Endothelial cell of umbilical vein (primary cell): Measurements from ENCODE around the gene GPR33. TPM values are rescaled to one million over a fixed set of nuclear protein-coding genes. Genes with fewer than 3 reads are reported as not detected.

Source experiments
- BruUV-seq: library from RNA; stranded (reverse); fragments of 400-500 nt; replicated peaks from 2 replicates; lab custom pipeline; 2021; lab: Mats Ljungman, UMichigan
- CTCF ChIA-PET: fragments of 300-600, 350-600 bp; sonication (Branson Sonifier 250); formaldehyde crosslinking; loops from one replicate; lab custom pipeline; 2021; ENCODE audit warnings: antibody characterized with exemption, inconsistent platforms; lab: Charles Lee
- POLR2A ChIA-PET: fragments of 300-600, 350-600 bp; sonication (Branson Sonifier 250); formaldehyde crosslinking; loops from one replicate; lab custom pipeline; 2021; ENCODE audit warnings: antibody characterized with exemption, inconsistent platforms; lab: Charles Lee
- DNase-seq: peaks from one replicate; pipeline ENCODE4 v3.0.0-alpha.2; 2011; ENCODE audit warnings: low read depth, low spot score
- FAIRE-seq: peaks from 2 replicates; lab custom pipeline; 2011; peaks lifted over from hg19 to GRCh38; lab: Jason Lieb, UNC
- H2AFZ ChIP-seq: 2 replicates; pipeline ENCODE4 v1.6.0; 2012; ENCODE audit warnings: low read depth, low read length, control low read depth, inconsistent platforms
- H3K27ac ChIP-seq: 2 replicates; pipeline ENCODE4 v1.5.1; 2011; ENCODE audit warnings: low read depth, mild to moderate bottlenecking, control low read depth, low read length, moderate library complexity; ENCODE audit not compliant: insufficient read depth
- H3K27me3 ChIP-seq, 2 experiments: 2 replicates each; pipeline versions ENCODE4 v1.6.0 to v1.6.1; 2011; ENCODE audit warnings: low read length in 2 of 2, mixed read lengths in 1 of 2; ENCODE audit not compliant: control insufficient read depth in 2 of 2, insufficient read depth in 2 of 2
- H3K36me3 ChIP-seq, 2 experiments: 2 replicates in 1 of 2; 3 replicates in 1 of 2; pipeline ENCODE4 v1.5.1; 2011; ENCODE audit warnings: low read length in 2 of 2, mild to moderate bottlenecking in 1 of 2, moderate library complexity in 1 of 2; ENCODE audit not compliant: control insufficient read depth in 2 of 2, insufficient read depth in 2 of 2; ENCODE audit errors: extremely low read depth in 1 of 2
- H3K4me1 ChIP-seq: 3 replicates; pipeline ENCODE4 v1.5.1; 2011; ENCODE audit warnings: mild to moderate bottlenecking, low read length; ENCODE audit not compliant: control insufficient read depth, insufficient read depth; ENCODE audit errors: extremely low read depth
- H3K4me2 ChIP-seq: 2 replicates; pipeline ENCODE4 v1.6.1; 2011; ENCODE audit warnings: low read length, control low read depth, mixed read lengths; ENCODE audit not compliant: insufficient read depth
- H3K4me3 ChIP-seq, 3 experiments: fragments of 200-600 bp in 1 of 3; sonication (generic), shearing (Covaris generic) in 1 of 3; replicated peaks in 1 of 3; 2 replicates each; pipeline ENCODE4 v1.5.1; 2011 to 2016; ENCODE audit warnings: control low read depth in 3 of 3, low read length in 3 of 3, mild to moderate bottlenecking in 2 of 3, inconsistent platforms in 1 of 3, low read depth in 1 of 3, moderate library complexity in 1 of 3; ENCODE audit not compliant: insufficient read depth in 1 of 3
- H3K79me2 ChIP-seq: 2 replicates; pipeline ENCODE4 v1.6.0; 2012; ENCODE audit warnings: low read length, inconsistent platforms; ENCODE audit not compliant: control insufficient read depth, insufficient read depth
- H3K9ac ChIP-seq: replicated peaks from 2 replicates; pipeline ENCODE3; 2011; ENCODE audit warnings: low read length, control low read depth; ENCODE audit not compliant: insufficient read depth; ENCODE audit errors: extremely low read depth
- H3K9me1 ChIP-seq: replicated peaks from 3 replicates; pipeline ENCODE4 v1.6.0; 2011; ENCODE audit warnings: mild to moderate bottlenecking, low read length; ENCODE audit not compliant: control insufficient read depth, insufficient read depth; ENCODE audit errors: extremely low read depth
- H3K9me3 ChIP-seq: replicated peaks from 2 replicates; pipeline ENCODE4 v1.5.1; 2012; ENCODE audit warnings: low read length, inconsistent platforms; ENCODE audit not compliant: control insufficient read depth, insufficient read depth
- H4K20me1 ChIP-seq: replicated peaks from 2 replicates; pipeline ENCODE3; 2011; ENCODE audit warnings: mild to moderate bottlenecking, low read length; ENCODE audit not compliant: control insufficient read depth, insufficient read depth; ENCODE audit errors: extremely low read depth
- EZH2 ChIP-seq: IDR thresholded peaks from 2 replicates; pipeline ENCODE4 v1.6.1; 2012; ENCODE audit warnings: borderline replicate concordance, low read depth, mild to moderate bottlenecking, moderate library complexity, low read length, inconsistent platforms; ENCODE audit not compliant: severe bottlenecking
- FOS ChIP-seq: IDR thresholded peaks from 2 replicates; pipeline ENCODE4 v1.6.1; 2011; ENCODE audit warnings: mild to moderate bottlenecking, low read length, moderate library complexity, borderline replicate concordance; ENCODE audit not compliant: insufficient read depth
- GATA2 ChIP-seq: IDR thresholded peaks from 2 replicates; pipeline ENCODE4 v1.7.0; 2011; ENCODE audit warnings: low read depth, mild to moderate bottlenecking, moderate library complexity, mixed read lengths, low read length; ENCODE audit not compliant: insufficient read length, insufficient read depth
- JUN ChIP-seq: IDR thresholded peaks from 2 replicates; pipeline ENCODE4 v1.6.1; 2011; ENCODE audit warnings: borderline replicate concordance, low read depth; ENCODE audit not compliant: insufficient read length, insufficient read depth
- MYC ChIP-seq: IDR thresholded peaks from one replicate; pipeline ENCODE4 v1.6.1; 2011; ENCODE audit warnings: mild to moderate bottlenecking, low read depth, low read length
- POLR2A ChIP-seq: IDR thresholded peaks from 2 replicates; pipeline ENCODE4 v1.6.1; 2012; ENCODE audit warnings: low read depth, mild to moderate bottlenecking, control low read depth, low read length
- POLR2AphosphoS5 ChIP-seq: IDR thresholded peaks from 2 replicates; pipeline ENCODE4 v1.6.1; 2012; ENCODE audit warnings: low read depth, mild to moderate bottlenecking, control low read depth, low read length, moderate library complexity; ENCODE audit not compliant: insufficient read depth
- dilution Hi-C: fragments of 300-500 bp; cut with MboI; formaldehyde crosslinking; loops from one replicate; pipeline ENCODE4 v1.15.0; 2019; ENCODE audit warnings: low sequenced_read_pairs; ENCODE audit not compliant: extremely low pct_ligation_motif_present
- intact Hi-C: fragments of 100-400 bp; cut with micrococcal nuclease; formaldehyde crosslinking; loops from one replicate; pipeline ENCODE4 v1.10.0; 2022
- polyA plus RNA-seq, 4 experiments: library from polyadenylated mRNA; depleted of rRNA in 3 of 4; stranded (reverse) in 3 of 4; unstranded in 1 of 4; fragments of >200 nt; gene quantifications; 2 replicates each; pipeline versions ENCODE4 v1.2.1 to v1.2.3, GENCODE V29; 2011 to 2012; ENCODE audit warnings: missing spikeins in 1 of 4
- total RNA-seq: library from RNA; stranded (reverse); gene quantifications from 2 replicates; pipeline ENCODE4 v1.2.3, GENCODE V29; 2021
- TF ChIP-seq, protein P1 (sequence below), 2 donors: IDR thresholded peaks; 1 replicate in 1 of 2; 2 replicates in 1 of 2; pipeline ENCODE4 v1.5.1; 2011; ENCODE audit warnings: low read length in 2 of 2, mild to moderate bottlenecking in 2 of 2, moderate library complexity in 2 of 2, control low read depth in 1 of 2, inconsistent platforms in 1 of 2, low read depth in 1 of 2; ENCODE audit not compliant: insufficient read depth in 1 of 2; ENCODE audit errors: extremely low read depth in 1 of 2
- TF ChIP-seq, protein P2 (sequence below): IDR thresholded peaks from 2 replicates; pipeline ENCODE4 v1.6.1; 2011; ENCODE audit not compliant: insufficient read depth, insufficient read length

The GPR33 gene
- total and polyA plus RNA-seq, 2 donors (not counting 3 experiments of a cell fraction or from before 2014, with no cell fraction given), result not detected

DNA sequence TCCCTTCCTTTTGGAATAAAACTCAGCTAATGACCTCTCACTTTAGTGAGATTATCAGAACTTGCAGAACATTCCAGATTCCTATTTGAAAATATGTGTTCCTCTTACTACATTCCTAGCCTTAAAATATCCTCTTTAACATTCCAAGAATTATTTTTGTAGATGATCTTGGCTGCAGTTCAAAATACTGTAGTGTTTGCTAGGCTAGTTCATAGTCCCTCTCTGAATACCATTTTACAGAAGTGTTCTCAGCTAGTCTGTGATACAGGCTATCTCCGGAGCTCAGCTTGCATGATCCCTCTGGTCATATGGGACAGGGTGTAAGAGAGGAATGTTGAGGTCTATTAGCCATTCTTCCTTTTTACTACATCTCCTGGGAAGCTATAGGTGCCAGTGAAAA lies 17.6 kb upstream of the GPR33 start:
- TF ChIP-seq POLR2A, result no peak
- Histone ChIP-seq H3K79me2 (no peaks in the 10 kb centered on the region), H3K36me3 (no peaks in the 10 kb centered on the region), H3K4me1 (no peaks in the 10 kb centered on the region), H2AFZ (no peak overlapping the region), H3K27ac (no peak overlapping the region), H3K4me3 (no peak overlapping the region), H3K9me1 (no peaks in the 10 kb centered on the region), H3K9ac (no peak overlapping the region), H3K27me3 (peaks cover 2 to 8% of the 10 kb centered on the region in 2 experiments), H3K9me3 (no peaks in the 10 kb centered on the region), H4K20me1 (no peaks in the 10 kb centered on the region), H3K4me2 (no peak overlapping the region)
- DNase-seq (peak; percentile 55), FAIRE-seq (no peak)
- CTCF ChIA-PET, result interaction anchor here (1.0 to 2.5 kb wide), 5 partner anchors 746 to 1055 kb away, joined by 3 to 14 read pairs (median 5); no protein-coding TSS in a partner anchor
- POLR2A ChIA-PET, result no interaction called here
- dilution Hi-C loops, result no loop called here
- intact Hi-C loops, result no loop called here
- BruUV-seq, result no TSS peak

DNA sequence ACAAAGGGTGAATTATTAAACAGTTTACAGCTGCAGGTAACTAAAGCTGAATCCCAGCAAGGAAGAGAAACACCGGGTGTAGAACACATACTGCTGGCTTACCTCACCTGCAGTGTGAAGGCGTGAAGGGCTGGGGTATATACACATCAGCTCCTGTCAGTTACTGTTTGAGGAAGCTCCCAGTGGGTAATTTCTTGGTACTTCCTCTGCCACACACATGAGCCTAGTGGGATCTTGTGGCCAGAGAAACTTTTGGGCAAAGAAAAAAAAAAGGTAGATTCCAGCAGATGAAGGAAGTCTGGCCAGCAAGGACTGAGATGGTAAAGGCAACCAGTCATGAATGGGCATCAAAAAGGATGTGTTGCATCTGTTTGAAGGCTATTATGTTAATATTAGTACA lies 14.0 kb upstream of the GPR33 start:
- ChIA-PET CTCF (interaction anchor here (1.3 to 3.4 kb wide), 2 partner anchors 9 to 753 kb away, joined by 11 to 14 read pairs; no protein-coding TSS in a partner anchor), POLR2A (no interaction called here)
- no TSS peak for BruUV-seq
- Histone ChIP-seq H3K27ac (no peak overlapping the region), H3K9me1 (no peaks in the 10 kb centered on the region), H3K9me3 (no peaks in the 10 kb centered on the region), H3K4me1 (no peaks in the 10 kb centered on the region), H3K4me3 (no peak overlapping the region), H3K27me3 (peaks cover 2 to 8% of the 10 kb centered on the region in 2 experiments), H3K79me2 (no peaks in the 10 kb centered on the region), H4K20me1 (no peaks in the 10 kb centered on the region), H2AFZ (no peak overlapping the region), H3K4me2 (no peak overlapping the region), H3K9ac (no peak overlapping the region), H3K36me3 (no peaks in the 10 kb centered on the region)
- no peak for DNase-seq
- intact Hi-C loops (no loop called here), dilution Hi-C loops (no loop called here)
- no peak for FAIRE-seq
- no peak for TF ChIP-seq MYC
- no peak for TF ChIP-seq FOS
- no peak for TF ChIP-seq JUN
- no peak for TF ChIP-seq POLR2A
- TF ChIP-seq, protein P1, sequence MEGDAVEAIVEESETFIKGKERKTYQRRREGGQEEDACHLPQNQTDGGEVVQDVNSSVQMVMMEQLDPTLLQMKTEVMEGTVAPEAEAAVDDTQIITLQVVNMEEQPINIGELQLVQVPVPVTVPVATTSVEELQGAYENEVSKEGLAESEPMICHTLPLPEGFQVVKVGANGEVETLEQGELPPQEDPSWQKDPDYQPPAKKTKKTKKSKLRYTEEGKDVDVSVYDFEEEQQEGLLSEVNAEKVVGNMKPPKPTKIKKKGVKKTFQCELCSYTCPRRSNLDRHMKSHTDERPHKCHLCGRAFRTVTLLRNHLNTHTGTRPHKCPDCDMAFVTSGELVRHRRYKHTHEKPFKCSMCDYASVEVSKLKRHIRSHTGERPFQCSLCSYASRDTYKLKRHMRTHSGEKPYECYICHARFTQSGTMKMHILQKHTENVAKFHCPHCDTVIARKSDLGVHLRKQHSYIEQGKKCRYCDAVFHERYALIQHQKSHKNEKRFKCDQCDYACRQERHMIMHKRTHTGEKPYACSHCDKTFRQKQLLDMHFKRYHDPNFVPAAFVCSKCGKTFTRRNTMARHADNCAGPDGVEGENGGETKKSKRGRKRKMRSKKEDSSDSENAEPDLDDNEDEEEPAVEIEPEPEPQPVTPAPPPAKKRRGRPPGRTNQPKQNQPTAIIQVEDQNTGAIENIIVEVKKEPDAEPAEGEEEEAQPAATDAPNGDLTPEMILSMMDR (IDR thresholded peaks at IDR 0.05; ENCODE audit: extremely low read depth in 1 of 2, insufficient read depth in 1 of 2, low read depth in 1 of 2, low read length in 2 of 2), result no peak
- TF ChIP-seq EZH2, result no peak
- TF ChIP-seq POLR2AphosphoS5, result no peak
- TF ChIP-seq, protein P2, sequence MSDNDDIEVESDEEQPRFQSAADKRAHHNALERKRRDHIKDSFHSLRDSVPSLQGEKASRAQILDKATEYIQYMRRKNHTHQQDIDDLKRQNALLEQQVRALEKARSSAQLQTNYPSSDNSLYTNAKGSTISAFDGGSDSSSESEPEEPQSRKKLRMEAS, result no peak
- TF ChIP-seq GATA2, result no peak
